GM21447 (cell line): ENCODE measurements around the gene SGPP2.

Source experiments
- ATAC-seq: cut with Tn5 transposase; IDR thresholded peaks from one replicate; pipeline ENCODE4 v1.9.1; 2021; ENCODE audit not compliant: unreplicated experiment

Gene SGPP2

GRCh38 chr2:222470802-222471468 lies 46.6 kb downstream of the SGPP2 start:
- no peak for ATAC-seq

GRCh38 chr2:222477962-222478608 lies 53.7 kb downstream of the SGPP2 start:
- ATAC-seq: no peak

- no peak for ATAC-seq
Observed at GRCh38 chr2:222479859-222480258, 55.5 kb downstream of the SGPP2 start.

- no peak for ATAC-seq
Observed at GRCh38 chr2:222480497-222480896, 56.2 kb downstream of the SGPP2 start.

DNA sequence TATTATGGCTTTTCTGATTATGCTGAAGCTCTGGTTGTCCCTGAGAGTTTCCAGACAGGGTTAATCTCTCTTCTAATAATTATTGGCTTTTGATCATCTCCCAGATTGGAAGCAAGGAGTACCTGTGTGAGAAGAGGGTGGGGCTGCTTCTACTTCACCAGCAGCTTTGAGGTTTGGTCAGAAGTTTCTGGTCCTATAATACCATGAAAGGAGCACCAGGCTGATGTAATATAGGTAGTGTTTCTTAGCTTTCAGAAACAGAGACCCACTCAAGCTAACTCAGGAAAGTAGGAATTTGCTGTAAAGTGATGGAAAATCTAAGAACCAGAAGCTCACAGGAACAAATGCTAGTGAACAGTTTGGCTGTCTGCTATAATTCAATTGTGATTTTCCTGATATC lies 57.6 kb downstream of the SGPP2 start:
- no peak for ATAC-seq

DNA sequence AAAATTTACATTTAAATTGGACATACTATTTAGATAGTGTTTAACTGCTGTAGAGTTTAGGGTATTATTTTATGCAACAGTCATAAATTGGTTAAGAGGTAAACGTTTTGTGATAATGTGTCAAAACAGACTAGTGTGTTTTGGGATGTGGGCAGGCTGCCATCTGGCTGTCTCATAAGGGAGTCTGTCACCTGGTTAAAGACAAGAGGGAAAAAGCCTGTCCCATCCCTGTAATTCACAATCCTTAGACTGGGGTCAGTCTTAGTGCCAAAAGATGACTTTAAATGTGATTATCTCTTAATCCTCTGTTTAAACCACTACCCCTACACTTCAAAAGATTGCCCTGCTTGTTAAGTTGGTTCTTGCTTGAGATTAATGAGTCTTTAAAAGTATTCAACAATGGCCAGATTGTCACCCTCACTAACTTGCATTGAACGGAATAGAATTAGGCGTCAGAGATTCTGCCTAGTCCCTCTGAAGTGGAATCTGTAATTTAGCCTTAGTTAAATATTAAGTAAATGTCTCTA lies 59.2 kb downstream of the SGPP2 start:
- no peak for ATAC-seq

GRCh38 chr2:222485367-222486211 lies 61.2 kb downstream of the SGPP2 start:
- ATAC-seq: no peak

GRCh38 chr2:222490131-222490530 lies 65.8 kb downstream of the SGPP2 start:
- no peak for ATAC-seq

DNA sequence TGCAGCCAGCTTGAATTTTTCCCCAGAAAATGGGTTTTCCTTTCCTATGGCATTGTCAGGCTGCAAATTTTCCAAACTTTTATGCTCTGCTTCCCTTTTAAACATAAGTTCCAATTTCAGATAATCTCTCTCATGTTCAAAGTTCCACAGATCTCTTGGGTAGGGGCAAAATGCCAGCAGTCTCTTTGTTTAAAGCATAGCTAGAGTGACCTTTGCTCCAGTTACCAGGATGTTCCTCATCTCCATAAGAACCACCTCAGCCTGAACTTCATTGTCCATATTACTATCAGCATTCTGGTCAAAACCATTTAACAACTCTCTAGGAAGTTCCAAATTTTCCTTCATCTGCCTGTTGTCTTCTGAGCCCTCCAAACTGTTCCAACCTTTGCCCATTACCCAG lies 68.3 kb downstream of the SGPP2 start:
- ATAC-seq: no peak

DNA sequence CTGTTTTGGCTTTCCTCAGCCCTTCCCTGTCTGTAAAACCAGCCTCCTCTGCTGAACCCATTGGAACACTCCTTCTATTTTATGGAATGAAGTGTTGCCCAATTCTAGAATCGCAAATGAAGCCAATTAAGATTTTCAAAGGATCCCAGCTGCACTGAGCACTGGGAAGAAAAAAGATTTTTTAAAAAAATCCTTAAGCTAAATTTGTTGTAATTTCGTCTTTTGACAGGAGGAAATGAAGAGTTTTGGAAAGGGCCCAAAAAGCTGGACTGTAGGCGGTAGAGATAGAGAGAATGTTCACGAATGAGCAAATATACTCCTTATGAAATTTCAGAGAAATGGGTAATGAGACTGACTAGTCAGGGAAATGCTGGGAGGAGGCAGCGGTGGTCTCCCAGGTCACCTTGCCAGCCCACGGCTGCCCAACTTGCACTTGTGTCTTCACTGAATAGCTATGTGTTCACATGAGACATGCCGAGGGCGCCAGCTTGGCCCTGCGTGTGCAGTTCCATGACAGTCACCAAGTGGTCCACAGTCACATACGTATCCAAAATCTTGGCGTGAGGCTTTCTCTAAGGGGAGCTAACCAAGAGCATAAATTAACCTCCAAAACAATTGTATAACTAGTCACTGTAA lies 69.9 kb downstream of the SGPP2 start:
- ATAC-seq: no peak

DNA sequence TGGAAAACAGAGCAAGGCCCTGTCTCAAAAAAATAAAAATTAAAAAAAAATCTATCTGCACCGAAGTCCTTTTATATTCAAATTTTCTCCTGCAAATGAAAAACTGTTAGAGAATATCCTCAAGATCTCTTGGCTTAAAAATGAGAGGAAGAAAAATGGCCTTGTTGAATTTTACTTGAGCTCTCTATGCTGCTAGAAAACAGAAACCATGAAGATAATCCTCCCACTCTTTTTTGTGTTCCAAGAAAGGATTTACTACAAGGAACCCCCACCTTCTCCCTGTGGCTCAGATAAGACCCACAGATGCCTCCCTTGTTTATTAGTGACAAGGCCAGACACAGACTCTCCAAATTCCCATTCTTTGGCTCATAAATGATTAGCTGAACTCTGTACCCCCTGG lies 71.0 kb downstream of the SGPP2 start:
- no peak for ATAC-seq

DNA sequence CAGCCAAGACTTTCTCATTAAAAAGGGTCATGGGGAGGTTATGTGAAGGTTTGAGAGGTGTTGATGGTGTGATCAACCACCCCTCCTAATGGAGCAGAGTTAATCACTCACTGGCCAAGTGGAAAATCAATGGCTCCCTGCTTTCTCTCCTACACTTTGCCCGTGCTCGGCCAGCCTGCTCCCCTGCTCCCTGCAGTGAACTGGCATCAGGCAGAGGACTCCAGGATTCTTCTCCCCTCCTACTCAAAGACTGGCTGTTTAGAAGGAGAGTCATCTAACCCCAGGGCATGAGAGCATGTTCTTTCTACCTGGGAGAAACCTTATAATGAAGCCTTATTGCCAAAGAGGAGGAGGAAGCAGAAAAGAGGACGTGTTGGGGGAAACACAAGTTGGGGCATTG lies 74.9 kb downstream of the SGPP2 start:
- ATAC-seq: no peak

- ATAC-seq: no peak
Observed at GRCh38 chr2:222504191-222504590, 79.8 kb downstream of the SGPP2 start.

DNA sequence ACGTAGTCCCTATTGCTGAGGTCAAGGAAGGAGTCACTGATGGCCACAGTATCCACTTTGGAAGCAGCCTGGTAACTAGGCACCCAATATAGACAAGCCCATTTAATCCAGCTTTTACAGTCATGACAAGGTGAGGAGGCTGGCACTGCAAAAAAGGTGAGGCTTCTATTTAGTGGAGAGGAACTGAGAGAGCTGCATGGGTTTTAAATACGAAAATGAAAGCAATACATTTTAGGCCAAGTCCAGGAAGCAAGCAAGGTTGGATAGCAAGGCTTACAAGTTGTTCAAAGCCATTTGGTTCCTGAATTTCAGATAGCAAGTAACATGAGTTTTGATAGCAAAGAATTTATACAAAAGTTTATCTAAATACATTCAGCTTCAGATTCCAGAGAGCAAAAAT lies 80.4 kb downstream of the SGPP2 start:
- ATAC-seq: peak; percentile 99

DNA sequence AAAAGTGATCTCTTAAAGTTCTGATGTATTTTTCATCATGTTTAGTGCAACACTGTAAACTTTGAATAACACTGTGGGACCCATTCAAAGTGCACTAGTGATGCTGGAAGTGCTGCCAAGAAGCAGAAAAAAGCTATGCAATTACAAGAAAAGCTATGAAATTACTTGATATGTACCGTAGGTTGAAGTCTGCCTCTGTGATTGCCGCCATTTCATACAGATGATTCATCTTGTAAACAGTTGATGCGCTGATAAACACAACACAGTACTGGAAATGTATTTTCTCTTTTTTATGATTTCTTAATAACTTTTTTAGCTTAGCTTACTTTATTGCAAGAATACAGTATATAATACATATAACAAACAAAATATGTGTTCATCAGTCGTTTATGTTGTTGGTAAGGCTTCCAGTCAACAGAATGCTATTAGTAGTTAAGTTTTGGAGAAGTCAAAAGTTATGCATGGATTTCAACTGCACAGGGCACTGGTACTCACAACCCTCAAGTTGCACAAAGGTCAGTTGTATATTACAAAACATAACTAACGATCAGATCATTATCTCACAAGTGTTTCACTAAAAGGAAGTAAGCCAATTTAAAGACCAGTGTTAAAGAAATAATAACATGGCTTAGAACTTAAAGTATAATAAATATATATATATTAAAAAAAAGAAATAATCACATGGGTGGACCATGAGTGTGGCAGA lies 82.0 kb downstream of the SGPP2 start:
- ATAC-seq: no peak

GRCh38 chr2:222514901-222515300 lies 90.6 kb downstream of the SGPP2 start:
- no peak for ATAC-seq

GRCh38 chr2:222518570-222519381 lies 94.4 kb downstream of the SGPP2 start:
- ATAC-seq: no peak

GRCh38 chr2:222521099-222521498 lies 96.8 kb downstream of the SGPP2 start:
- peak; percentile 61 for ATAC-seq

DNA sequence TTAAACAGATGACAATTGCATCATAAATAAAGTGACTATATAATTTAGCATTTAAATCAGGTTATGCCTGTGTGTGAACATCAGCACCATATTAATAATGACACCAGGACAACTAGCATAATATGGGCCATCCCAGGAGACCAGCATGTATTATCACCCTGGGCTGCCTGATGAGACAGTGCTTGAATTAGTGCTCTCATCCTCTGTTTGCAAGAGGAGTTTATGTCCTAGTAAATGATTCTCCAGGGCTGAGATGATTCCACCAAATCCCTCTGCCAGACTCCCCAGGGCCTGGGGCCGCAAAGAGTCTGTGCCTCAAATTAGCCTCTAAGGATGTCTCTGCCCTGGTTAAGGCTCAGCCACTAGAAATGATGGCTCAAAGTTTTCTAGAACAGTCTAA lies 97.7 kb downstream of the SGPP2 start:
- no peak for ATAC-seq
